Measurements from ENCODE around the gene TEX55. TPM values are rescaled to one million over a fixed set of nuclear protein-coding genes. Genes with fewer than 3 reads are reported as not detected.
"Not testable (repeated sequence)": the region's sequence is repeated elsewhere in the genome, so short reads cannot be mapped to it uniquely, and the experiment has no call there.

The TEX55 gene
- polyA plus RNA-seq, 1 of the 3 experiments (the other 2 are of a cell fraction): not detected

GRCh38 chr3:119164745-119165144 is 18.8 kb downstream of the TEX55 start:
- H3K36me3 ChIP-seq (replicated peaks in 1 of 2; ENCODE audit: control insufficient read depth in 1 of 2, insufficient read depth in 2 of 2, low read length in 1 of 2); H3K9me2 ChIP-seq; H2AFZ ChIP-seq (ENCODE audit: low read depth); H3K79me2 ChIP-seq (ENCODE audit: insufficient read depth); H3K9me3 ChIP-seq; H3K9ac ChIP-seq; H3K27me3 ChIP-seq (ENCODE audit: insufficient read depth); H3K4me2 ChIP-seq; DNase-seq; H4K20me1 ChIP-seq (ENCODE audit: insufficient read depth); H3F3A ChIP-seq (replicated peaks; ENCODE audit: insufficient read depth); H3K27ac ChIP-seq (ENCODE audit: low read depth in 2 of 2, low read length in 1 of 2); CTCF ChIA-PET; POLR2A ChIA-PET; H3K4me3 ChIP-seq (ENCODE audit: low read depth in 2 of 2, low read length in 1 of 2); H3K4me1 ChIP-seq (ENCODE audit: control insufficient read depth in 1 of 2, insufficient read depth in 2 of 2, low read depth in 1 of 2, low read length in 1 of 2): not testable (repeated sequence)
- WGBS (ENCODE audit: low lambda C conversion rate): 58% methylated on average over 8 of the region's 9 CpGs

- H3K4me2 ChIP-seq: no peak overlapping the region
- H3K79me2 ChIP-seq (ENCODE audit: insufficient read depth): no peaks in the 10 kb centered on the region
- no peaks in the 10 kb centered on the region for H4K20me1 ChIP-seq (ENCODE audit: insufficient read depth)
- H3K4me1 ChIP-seq (ENCODE audit: control insufficient read depth in 1 of 2, insufficient read depth in 2 of 2, low read depth in 1 of 2, low read length in 1 of 2): no peaks in the 10 kb centered on the region
- H3K9me3 ChIP-seq: no peaks in the 10 kb centered on the region
- ChIA-PET POLR2A (no interaction called here), CTCF (no interaction called here)
- H3K9ac ChIP-seq: no peak overlapping the region
- H3K4me3 ChIP-seq (ENCODE audit: low read depth in 2 of 2, low read length in 1 of 2): no peak overlapping the region
- H3K27me3 ChIP-seq (ENCODE audit: insufficient read depth): no peaks in the 10 kb centered on the region
- no peaks in the 10 kb centered on the region for H3F3A ChIP-seq (replicated peaks; ENCODE audit: insufficient read depth)
- no peak overlapping the region for H3K27ac ChIP-seq (ENCODE audit: low read depth in 2 of 2, low read length in 1 of 2)
- H2AFZ ChIP-seq (ENCODE audit: low read depth): no peak overlapping the region
- no peaks in the 10 kb centered on the region for H3K36me3 ChIP-seq (replicated peaks in 1 of 2; ENCODE audit: control insufficient read depth in 1 of 2, insufficient read depth in 2 of 2, low read length in 1 of 2)
- H3K9me2 ChIP-seq: no peaks in the 10 kb centered on the region
- DNase-seq: no peak
- no peak for TF ChIP-seq RAD21 (IDR thresholded peaks at IDR 0.05; ENCODE audit: low read length)
- TF ChIP-seq MXI1 (IDR thresholded peaks at IDR 0.05; ENCODE audit: low read depth, low read length): no peak
- TF ChIP-seq EZH2phosphoT487 (IDR thresholded peaks at IDR 0.05; ENCODE audit: borderline replicate concordance, low read depth): no peak
- no peak for TF ChIP-seq FOXM1 (IDR thresholded peaks at IDR 0.05; ENCODE audit: low read depth)
- no peak for TF ChIP-seq CTCF (IDR thresholded peaks at IDR 0.05)
- TF ChIP-seq SMC3 (IDR thresholded peaks at IDR 0.05; ENCODE audit: low read depth, low read length): no peak
- TF ChIP-seq RCOR1 (IDR thresholded peaks at IDR 0.05; ENCODE audit: low read length): no peak
- TF ChIP-seq JUND (IDR thresholded peaks at IDR 0.05): no peak
- no peak for TF ChIP-seq USF2 (IDR thresholded peaks at IDR 0.05; ENCODE audit: borderline replicate concordance, low read depth, low read length)
- TF ChIP-seq IRF3 (IDR thresholded peaks at IDR 0.05; ENCODE audit: low read depth, low read length): no peak
- TF ChIP-seq GATA2 (CRISPR knock-in tag; IDR thresholded peaks at IDR 0.05): no peak
- no peak for TF ChIP-seq FOSL2 (IDR thresholded peaks at IDR 0.05; ENCODE audit: borderline replicate concordance, low read depth)
- no peak for TF ChIP-seq RXRA (IDR thresholded peaks at IDR 0.05; ENCODE audit: borderline replicate concordance, low read depth)
- no peak for TF ChIP-seq TAF1 (IDR thresholded peaks at IDR 0.05; ENCODE audit: borderline replicate concordance, low read depth, low read length)
- no peak for TF ChIP-seq YY1 (IDR thresholded peaks at IDR 0.05; ENCODE audit: low read depth)
- no peak for TF ChIP-seq TCF12 (IDR thresholded peaks at IDR 0.05)
- 33% methylated on average over 3 of the region's 3 CpGs for WGBS (ENCODE audit: low lambda C conversion rate)
Observed at GRCh38 chr3:119170821-119171220, 24.9 kb downstream of the TEX55 start.
